ENCODE data around the gene CCDC102A. TPM values are rescaled to one million over a fixed set of nuclear protein-coding genes. Genes with fewer than 3 reads are reported as not detected.

CCDC102A gene
- total and polyA plus RNA-seq, 2 of the 13 experiments (the other 11 are each of a cell fraction or from before 2014, with no cell fraction given) = 2.1 to 2.8 TPM

DNA sequence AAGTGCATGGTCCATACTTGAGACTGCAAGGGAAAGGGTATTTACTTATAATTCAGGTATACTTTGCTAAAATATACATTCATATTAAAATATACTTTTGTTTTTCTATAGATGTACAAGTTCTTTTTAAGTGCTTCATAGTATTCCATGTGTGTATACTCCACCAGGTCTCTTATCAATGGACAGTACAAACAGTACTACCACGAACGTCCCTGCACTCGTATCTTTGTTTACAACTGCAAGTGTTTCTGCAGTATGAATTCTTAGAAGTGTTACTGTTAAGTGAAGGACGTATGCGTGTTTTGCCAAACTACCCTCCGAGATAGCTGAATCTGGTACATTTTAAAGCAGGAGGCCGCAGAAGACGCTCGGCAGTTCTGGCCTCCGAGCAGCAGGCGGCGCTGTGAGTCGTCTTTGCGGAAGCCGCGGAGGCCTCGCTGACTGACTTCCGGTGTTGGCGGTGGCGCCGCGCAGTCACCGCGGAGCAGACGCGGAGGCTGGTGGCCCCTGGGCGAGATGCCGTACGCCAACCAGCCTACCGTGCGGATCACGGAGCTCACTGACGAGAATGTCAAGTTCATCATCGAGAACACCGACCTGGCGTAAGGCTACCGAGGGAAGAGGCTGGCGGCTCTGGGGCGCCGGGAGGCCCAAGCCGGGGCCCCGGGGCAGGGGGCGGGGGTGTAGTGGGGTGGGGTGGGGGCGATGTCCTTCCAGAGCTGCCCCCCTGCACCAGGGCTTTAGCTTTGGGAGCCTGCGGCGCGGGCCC lies 74.0 kb downstream of the CCDC102A start, which contains the start of gene POLR2C (continued):
- TF ChIP-seq ZNF776 (CRISPR knock-in tag; IDR thresholded peaks at IDR 0.05) = peak; percentile 90
- TF ChIP-seq ARID2 (CRISPR knock-in tag; IDR thresholded peaks at IDR 0.05; ENCODE audit: borderline replicate concordance) = no peak
- TF ChIP-seq FIP1L1 (IDR thresholded peaks at IDR 0.05; ENCODE audit: borderline replicate concordance, insufficient read depth, low read depth, low read length) = no peak
- TF ChIP-seq ZNF816 (CRISPR knock-in tag; IDR thresholded peaks at IDR 0.05; ENCODE audit: borderline replicate concordance) = peak; percentile 85; the same call in 1 of the 2 replicates
- TF ChIP-seq HDAC2 (CRISPR knock-in tag; IDR thresholded peaks at IDR 0.05) = peak; percentile 92
- TF ChIP-seq CCAR2 (optimal IDR thresholded peaks at IDR 0.05; ENCODE audit: low read depth, low read length) = peak; percentile 72
- TF ChIP-seq, protein P1, sequence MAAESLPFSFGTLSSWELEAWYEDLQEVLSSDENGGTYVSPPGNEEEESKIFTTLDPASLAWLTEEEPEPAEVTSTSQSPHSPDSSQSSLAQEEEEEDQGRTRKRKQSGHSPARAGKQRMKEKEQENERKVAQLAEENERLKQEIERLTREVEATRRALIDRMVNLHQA (CRISPR knock-in tag; IDR thresholded peaks at IDR 0.05) = no peak

Other genes starting within 250 kb of the CCDC102A start
- gene CCL22, start 177.8 kb downstream of the CCDC102A start, total RNA-seq (2016; rRNA removed; fragmentation: Illumina TruSeq; extraction: Trizol) = 0.06 TPM in 1 of 2 replicates, not detected in the other
- gene CCL22, start 177.8 kb downstream of the CCDC102A start, polyA plus RNA-seq (2011; rRNA removed) = 0.04 TPM in 1 of 2 replicates, not detected in the other
- gene CX3CL1, start 164.1 kb downstream of the CCDC102A start, total RNA-seq (2016; rRNA removed; fragmentation: Illumina TruSeq; extraction: Trizol) = 23.4 and 57.3 TPM in 2 replicates
- gene CX3CL1, start 164.1 kb downstream of the CCDC102A start, polyA plus RNA-seq (2011; rRNA removed) = 60.8 and 96.8 TPM in 2 replicates
- not detected in 2 replicates for gene CCL17, start 131.8 kb downstream of the CCDC102A start, total RNA-seq (2016; rRNA removed; fragmentation: Illumina TruSeq; extraction: Trizol)
- not detected in 2 replicates for gene CCL17, start 131.8 kb downstream of the CCDC102A start, polyA plus RNA-seq (2011; rRNA removed)
- gene CIAPIN1, start 89.2 kb downstream of the CCDC102A start, total RNA-seq (2016; rRNA removed; fragmentation: Illumina TruSeq; extraction: Trizol) = 89.7 and 113 TPM in 2 replicates
- gene CIAPIN1, start 89.2 kb downstream of the CCDC102A start, polyA plus RNA-seq (2011; rRNA removed) = 62.4 and 69.3 TPM in 2 replicates
- 57.5 and 62.0 TPM in 2 replicates for gene COQ9, start 89.1 kb downstream of the CCDC102A start, total RNA-seq (2016; rRNA removed; fragmentation: Illumina TruSeq; extraction: Trizol)
- gene COQ9, start 89.1 kb downstream of the CCDC102A start, polyA plus RNA-seq (2011; rRNA removed) = 104 and 108 TPM in 2 replicates
- gene POLR2C, start 73.9 kb downstream of the CCDC102A start, total RNA-seq (2016; rRNA removed; fragmentation: Illumina TruSeq; extraction: Trizol) = 104 and 146 TPM in 2 replicates
- gene POLR2C, start 73.9 kb downstream of the CCDC102A start, polyA plus RNA-seq (2011; rRNA removed) = 199 and 216 TPM in 2 replicates
- 52.7 and 55.5 TPM in 2 replicates for gene DOK4, start 50.1 kb downstream of the CCDC102A start, total RNA-seq (2016; rRNA removed; fragmentation: Illumina TruSeq; extraction: Trizol)
- gene DOK4, start 50.1 kb downstream of the CCDC102A start, polyA plus RNA-seq (2011; rRNA removed) = 70.0 and 92.5 TPM in 2 replicates
- gene ADGRG5, start 6.1 kb upstream of the CCDC102A start, total RNA-seq (2016; rRNA removed; fragmentation: Illumina TruSeq; extraction: Trizol) = not detected in 2 replicates
- 0.01 TPM in 1 of 2 replicates, not detected in the other for gene ADGRG5, start 6.1 kb upstream of the CCDC102A start, polyA plus RNA-seq (2011; rRNA removed)
- 2.8 and 5.9 TPM in 2 replicates for gene ADGRG1, start 92.1 kb upstream of the CCDC102A start, total RNA-seq (2016; rRNA removed; fragmentation: Illumina TruSeq; extraction: Trizol)
- 2.7 and 3.3 TPM in 2 replicates for gene ADGRG1, start 92.1 kb upstream of the CCDC102A start, polyA plus RNA-seq (2011; rRNA removed)
- 1.0 and 2.7 TPM in 2 replicates for gene ADGRG3, start 131.7 kb upstream of the CCDC102A start, total RNA-seq (2016; rRNA removed; fragmentation: Illumina TruSeq; extraction: Trizol)
- gene ADGRG3, start 131.7 kb upstream of the CCDC102A start, polyA plus RNA-seq (2011; rRNA removed) = 11.8 and 13.6 TPM in 2 replicates
- 2.7 and 3.4 TPM in 2 replicates for gene DRC7, start 158.2 kb upstream of the CCDC102A start, total RNA-seq (2016; rRNA removed; fragmentation: Illumina TruSeq; extraction: Trizol)
- gene DRC7, start 158.2 kb upstream of the CCDC102A start, polyA plus RNA-seq (2011; rRNA removed) = 3.4 and 3.5 TPM in 2 replicates
- gene KATNB1, start 199.2 kb upstream of the CCDC102A start, total RNA-seq (2016; rRNA removed; fragmentation: Illumina TruSeq; extraction: Trizol) = 25.2 and 31.5 TPM in 2 replicates
- gene KATNB1, start 199.2 kb upstream of the CCDC102A start, polyA plus RNA-seq (2011; rRNA removed) = 39.8 and 43.5 TPM in 2 replicates

All from HepG2 (cell line).